VCaP (cell line): ENCODE data around the gene TEKT3.

Experiments
- H3K27ac ChIP-seq: fragments of 450-650 bp; 2 replicates; pipeline ENCODE4 v1.5.1; 2017
- CTCF ChIP-seq: fragments of 450-650 bp; conservative IDR thresholded peaks from 2 replicates; pipeline ENCODE4 v1.5.1; 2017; ENCODE audit warnings: mild to moderate bottlenecking, moderate library complexity

TEKT3 gene

GRCh38 chr17:15273141-15273793, 68.1 kb downstream of the TEKT3 start:
- H3K27ac ChIP-seq, result no peak overlapping the region
- TF ChIP-seq CTCF, result no peak

- no peak for TF ChIP-seq CTCF
- H3K27ac ChIP-seq, result no peak overlapping the region
Measured at GRCh38 chr17:15271741-15272140, 69.7 kb downstream of the TEKT3 start.

GRCh38 chr17:15270628-15271381, 70.6 kb downstream of the TEKT3 start:
- H3K27ac ChIP-seq, result no peak overlapping the region
- no peak for TF ChIP-seq CTCF

- no peak for TF ChIP-seq CTCF
- no peak overlapping the region for H3K27ac ChIP-seq
Measured at GRCh38 chr17:15269780-15270089, 71.7 kb downstream of the TEKT3 start.

- H3K27ac ChIP-seq, result no peak overlapping the region
- no peak for TF ChIP-seq CTCF
Measured at GRCh38 chr17:15269087-15269779, 72.2 kb downstream of the TEKT3 start.

GRCh38 chr17:15268461-15268860, 72.9 kb downstream of the TEKT3 start:
- no peak overlapping the region for H3K27ac ChIP-seq

More at GRCh38 chr17:15268461-15268860, 72.9 kb downstream of the TEKT3 start:
- TF ChIP-seq CTCF, result no peak
